GM12875 (cell line): ENCODE measurements around the gene ANO5.
A peak's percentile ranks its signal among the peaks of the same experiment; 100 is the strongest.
"Not testable (repeated sequence)": the region's sequence is repeated elsewhere in the genome, so short reads cannot be mapped to it uniquely, and the experiment has no call there.

ENCODE experiments used
- H3K4me3 ChIP-seq: one replicate; pipeline ENCODE4 v1.5.1; 2011; ENCODE audit warnings: low read depth, low read length, control low read depth
- CTCF ChIP-seq: IDR thresholded peaks from 2 replicates; pipeline ENCODE4 v1.5.1; 2011; ENCODE audit warnings: low read depth, mild to moderate bottlenecking, control low read depth, inconsistent platforms, low read length, moderate library complexity, borderline replicate concordance; ENCODE audit not compliant: insufficient read depth

Gene ANO5

GRCh38 chr11:22234743-22235142 lies 41.9 kb downstream of the ANO5 start:
- no peak for TF ChIP-seq CTCF
- H3K4me3 ChIP-seq, result no peak overlapping the region

- peak; percentile 62 for TF ChIP-seq CTCF
- H3K4me3 ChIP-seq, result no peak overlapping the region
Measured at GRCh38 chr11:22244986-22245592, 52.2 kb downstream of the ANO5 start.

GRCh38 chr11:22246992-22247391 lies 54.1 kb downstream of the ANO5 start:
- no peak overlapping the region for H3K4me3 ChIP-seq
- TF ChIP-seq CTCF, result no peak

- no peak overlapping the region for H3K4me3 ChIP-seq
- no peak for TF ChIP-seq CTCF
Measured at GRCh38 chr11:22249871-22250270, 57.0 kb downstream of the ANO5 start.

GRCh38 chr11:22256876-22257275 lies 64.0 kb downstream of the ANO5 start:
- no peak for TF ChIP-seq CTCF
- H3K4me3 ChIP-seq, result no peak overlapping the region

GRCh38 chr11:22263613-22264012 lies 70.7 kb downstream of the ANO5 start:
- H3K4me3 ChIP-seq, result no peak overlapping the region
- TF ChIP-seq CTCF, result no peak

GRCh38 chr11:22268983-22269624 lies 76.2 kb downstream of the ANO5 start:
- not testable (repeated sequence) for H3K4me3 ChIP-seq
